GM15510 (cell line): ENCODE data around the gene CD244.

Experiments
- POLR2A ChIP-seq: IDR thresholded peaks from 3 replicates; pipeline ENCODE4 v1.6.1; 2011; ENCODE audit warnings: borderline replicate concordance; ENCODE audit not compliant: insufficient read length; ENCODE audit errors: extremely low read depth

The CD244 gene

GRCh38 chr1:160806784-160807183 is 55.9 kb downstream of the CD244 start:
- TF ChIP-seq POLR2A, result no peak

GRCh38 chr1:160806109-160806665 is 56.5 kb downstream of the CD244 start:
- no peak for TF ChIP-seq POLR2A

GRCh38 chr1:160801836-160802580 is 60.7 kb downstream of the CD244 start:
- no peak for TF ChIP-seq POLR2A

- no peak for TF ChIP-seq POLR2A
These were observed 61.9 kb downstream of the CD244 start for GRCh38 chr1:160800645-160801408.

GRCh38 chr1:160800142-160800541 is 62.5 kb downstream of the CD244 start:
- no peak for TF ChIP-seq POLR2A

- TF ChIP-seq POLR2A, result no peak
These were observed 63.0 kb downstream of the CD244 start for GRCh38 chr1:160799641-160800040.

GRCh38 chr1:160798439-160798838 is 64.2 kb downstream of the CD244 start:
- TF ChIP-seq POLR2A, result no peak

- no peak for TF ChIP-seq POLR2A
These were observed 64.8 kb downstream of the CD244 start for GRCh38 chr1:160797861-160798273.

- TF ChIP-seq POLR2A, result no peak
These were observed 65.4 kb downstream of the CD244 start for GRCh38 chr1:160797271-160797709.

- no peak for TF ChIP-seq POLR2A
These were observed 66.7 kb downstream of the CD244 start, which contains the start of gene LY9 for GRCh38 chr1:160795951-160796383. Gene LY9 (plus strand): TSS chr1:160796174. CDS start chr1:160796188, 14 bp downstream.

GRCh38 chr1:160794376-160794775 is 68.3 kb downstream of the CD244 start:
- TF ChIP-seq POLR2A, result no peak

GRCh38 chr1:160789702-160790611 is 72.7 kb downstream of the CD244 start:
- peak; percentile 14 for TF ChIP-seq POLR2A

- TF ChIP-seq POLR2A, result no peak
These were observed 73.5 kb downstream of the CD244 start for GRCh38 chr1:160789051-160789701.

GRCh38 chr1:160781914-160782689 is 80.6 kb downstream of the CD244 start:
- no peak for TF ChIP-seq POLR2A

- TF ChIP-seq POLR2A, result no peak
These were observed 81.4 kb downstream of the CD244 start for GRCh38 chr1:160781186-160781766.
